Measurements from ENCODE around the gene RTN4RL2. TPM values are rescaled to one million over a fixed set of nuclear protein-coding genes. Genes with fewer than 3 reads are reported as not detected.

Gene RTN4RL2
- total RNA-seq, 1 donor from 2014 or later = 2.0 TPM

DNA sequence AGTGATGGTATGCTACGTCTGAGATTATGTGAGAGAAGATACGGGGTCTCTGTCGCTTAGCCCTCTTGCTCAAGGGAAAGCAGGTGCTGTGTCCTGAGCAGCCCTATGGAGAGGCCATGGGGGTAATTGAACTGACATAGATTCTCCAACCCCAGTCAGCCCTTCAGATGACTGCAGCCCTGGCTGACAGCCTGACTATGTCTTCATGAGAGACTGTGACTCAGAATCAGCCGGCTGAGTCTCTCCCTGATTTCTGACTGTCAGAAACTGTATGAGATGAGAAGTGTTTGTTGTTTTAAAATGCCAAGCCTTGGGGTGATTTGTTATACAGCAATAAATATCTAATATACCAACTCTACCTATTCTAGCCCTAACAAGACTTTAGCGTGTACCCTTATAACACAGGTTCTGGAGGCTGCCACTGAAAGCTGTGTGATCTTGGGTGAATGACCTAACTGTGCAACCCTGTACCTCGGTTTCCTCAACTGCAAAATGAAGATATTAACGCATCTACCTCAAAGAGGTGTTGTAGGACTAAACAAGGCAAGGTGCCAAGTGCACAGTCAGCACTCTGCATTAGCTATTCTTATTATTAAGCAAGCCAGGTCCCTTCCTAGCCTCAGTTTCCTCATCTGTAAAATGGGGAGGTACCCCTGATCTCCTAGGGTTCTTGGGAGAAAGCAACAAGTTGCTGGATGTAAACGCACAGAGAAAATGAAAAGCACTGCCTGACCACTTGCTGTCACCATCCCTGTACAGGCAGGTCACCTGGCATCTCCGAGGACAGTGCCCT, 30.3 kb downstream of the RTN4RL2 start:
- Histone ChIP-seq H3K4me3 (no peak overlapping the region), H3K9me3 (no peaks in the 10 kb centered on the region), H3K36me3 (peaks cover 0 to 15% of the 10 kb centered on the region in 2 donors), H3K27me3 (no peaks in the 10 kb centered on the region), H3K27ac (no peak overlapping the region), H3K4me1 (no peaks in the 10 kb centered on the region)
- TF ChIP-seq POLR2A (IDR thresholded peaks at IDR 0.05) (no peak), CTCF (IDR thresholded peaks at IDR 0.05) (no peak), POLR2AphosphoS5 (IDR thresholded peaks at IDR 0.05; ENCODE audit: insufficient read depth in 1 of 2, low read depth in 1 of 2) (no peak)
- intact Hi-C loops (cut with DNase I) = loop anchor here (5.0 to 10.0 kb wide), 2 partner anchors 37 to 146 kb away; no protein-coding TSS in a partner anchor
- DNase-seq (ENCODE audit: extremely low spot score in 2 of 2) = no peak

DNA sequence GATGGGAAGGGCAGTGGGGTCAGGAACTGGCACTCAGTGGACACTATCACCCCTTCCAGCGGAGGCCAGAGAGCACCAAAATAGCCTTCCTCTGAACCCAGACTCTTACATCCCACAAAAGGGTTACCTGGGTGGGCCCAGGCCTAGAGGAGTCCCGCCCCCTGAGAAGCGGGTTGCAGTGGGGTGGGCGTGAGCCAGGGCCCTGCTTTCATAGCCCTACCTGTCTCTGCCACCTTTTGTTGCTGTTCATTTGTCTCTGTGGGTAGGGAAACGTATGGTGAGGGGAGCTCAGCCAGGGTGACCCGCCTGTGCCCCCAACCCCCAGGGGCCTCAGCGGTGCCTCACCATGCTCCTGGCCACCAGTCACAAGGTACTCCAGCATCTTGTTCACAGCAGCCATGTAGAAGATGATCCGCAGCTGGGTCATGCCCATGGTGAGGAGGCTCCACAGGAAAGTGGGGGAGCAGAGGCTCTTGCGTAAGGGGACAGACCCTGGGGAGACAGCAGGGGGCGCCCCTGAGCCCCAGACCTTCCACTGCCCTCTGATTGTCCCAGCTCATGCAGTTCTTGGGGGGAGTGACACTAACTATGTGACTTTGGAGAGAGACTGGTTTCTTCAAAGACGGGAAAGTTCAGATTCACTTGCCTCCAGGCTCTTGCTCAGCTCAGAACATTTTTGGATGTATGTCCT, 31.2 kb downstream of the RTN4RL2 start:
- no peaks in the 10 kb centered on the region for H3K27me3 ChIP-seq
- no peak for DNase-seq (ENCODE audit: extremely low spot score in 2 of 2)
- no peak overlapping the region for H3K27ac ChIP-seq
- no peaks in the 10 kb centered on the region for H3K9me3 ChIP-seq
- peaks cover 0 to 15% of the 10 kb centered on the region in 2 donors for H3K36me3 ChIP-seq
- H3K4me1 ChIP-seq = no peaks in the 10 kb centered on the region
- intact Hi-C loops (cut with DNase I) = loop anchor here (5.0 to 10.0 kb wide), 2 partner anchors 36 to 147 kb away; no protein-coding TSS in a partner anchor
- TF ChIP-seq POLR2A (IDR thresholded peaks at IDR 0.05) (no peak), CTCF (IDR thresholded peaks at IDR 0.05) (peak in 2 of 3 experiments; percentile 16 to 18)
- no peak overlapping the region for H3K4me3 ChIP-seq

DNA sequence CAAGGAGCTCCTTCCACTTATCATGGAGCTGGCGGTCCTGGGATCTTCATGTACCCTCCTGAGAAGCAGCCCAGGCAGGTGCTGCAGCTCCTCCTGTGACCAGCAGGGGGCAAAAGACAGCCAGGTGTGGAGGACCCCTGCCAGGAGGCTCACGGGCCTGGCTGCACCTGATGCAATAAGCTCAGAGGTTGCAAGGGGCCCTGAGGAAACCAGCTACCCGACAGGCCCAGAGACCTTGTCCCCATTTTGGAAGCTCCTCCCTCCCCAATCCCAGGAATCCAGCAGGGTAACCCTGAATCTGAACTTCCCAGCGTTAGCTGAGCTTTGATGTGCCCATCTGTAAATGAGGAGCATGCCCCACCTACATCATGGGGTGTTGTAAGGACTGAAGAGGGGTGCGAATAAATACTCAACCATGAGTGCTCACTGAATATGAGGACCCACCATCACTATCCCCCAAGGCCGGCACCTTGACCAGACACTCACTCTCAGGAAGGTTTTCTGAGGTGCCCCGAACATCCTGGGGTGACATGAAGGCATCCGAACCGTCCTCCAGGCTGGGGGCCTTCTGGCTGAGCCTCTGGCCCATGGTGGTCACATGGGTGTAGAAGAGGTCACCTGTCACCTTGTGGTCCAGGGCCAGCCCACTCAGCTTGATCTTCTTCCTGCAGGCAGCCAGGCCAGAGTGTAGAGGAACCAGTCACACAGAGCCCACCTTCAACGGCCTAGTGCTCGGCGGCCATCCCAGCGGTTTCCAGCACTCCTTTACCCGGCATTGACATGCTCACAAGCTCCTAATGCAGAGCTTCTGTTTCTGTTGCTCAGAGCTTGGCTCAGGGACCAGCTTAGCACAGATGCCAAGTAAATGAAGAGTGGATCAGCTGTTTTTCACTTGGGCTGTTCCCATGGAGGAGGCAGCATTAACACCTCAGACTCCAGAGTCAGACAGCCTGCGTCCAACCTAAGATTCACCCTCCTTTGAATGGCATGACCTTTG, 33.5 kb downstream of the RTN4RL2 start:
- no peak for DNase-seq (ENCODE audit: extremely low spot score in 2 of 2)
- Histone ChIP-seq H3K27me3 (no peaks in the 10 kb centered on the region), H3K4me3 (no peak overlapping the region), H3K9me3 (no peaks in the 10 kb centered on the region), H3K4me1 (peaks cover 6% of the 10 kb centered on the region), H3K27ac (no peak overlapping the region), H3K36me3 (peaks cover 0 to 8% of the 10 kb centered on the region in 2 donors)
- intact Hi-C loops (cut with DNase I) = loop anchor here (5.0 to 10.0 kb wide), 2 partner anchors 33 to 149 kb away; no protein-coding TSS in a partner anchor
- TF ChIP-seq CTCF (IDR thresholded peaks at IDR 0.05) = peak; percentile 54 to 80 (median 70)
- TF ChIP-seq POLR2AphosphoS5 (IDR thresholded peaks at IDR 0.05; ENCODE audit: insufficient read depth in 1 of 2, low read depth in 1 of 2) = no peak

DNA sequence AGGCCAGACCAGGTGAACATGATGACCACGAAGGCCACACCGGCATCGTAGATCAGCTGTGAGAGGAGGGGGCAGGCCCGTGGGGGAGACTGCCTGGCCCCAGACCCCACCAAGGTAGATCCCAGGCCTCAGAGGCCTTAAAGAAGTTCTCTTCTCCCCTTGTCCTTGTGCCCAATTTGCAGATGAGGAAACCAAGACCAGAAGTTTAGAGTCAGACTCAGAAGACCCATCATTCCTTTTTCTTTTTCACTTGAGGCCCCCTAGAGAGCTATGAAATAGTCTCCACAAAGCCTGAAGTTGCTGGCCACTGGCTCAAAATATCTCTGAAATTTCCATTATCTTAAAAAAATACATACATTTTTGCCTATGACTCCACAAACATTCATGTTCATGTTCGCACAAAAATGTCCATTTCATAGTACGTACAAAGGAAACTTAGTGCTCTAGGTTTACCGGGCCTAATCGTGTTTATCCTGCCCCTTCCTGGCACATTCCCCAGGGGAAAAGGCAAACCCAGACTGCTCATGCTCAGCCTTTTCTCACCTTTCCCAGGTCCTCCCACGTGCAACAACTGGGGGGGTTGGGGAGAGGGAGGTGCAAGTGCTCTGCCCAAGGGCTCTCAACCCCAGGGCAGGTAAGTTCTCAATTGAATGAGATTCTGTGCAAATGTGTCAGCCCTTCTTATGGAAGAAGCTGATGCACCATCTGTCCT, 35.9 kb downstream of the RTN4RL2 start:
- H3K4me1 ChIP-seq = peaks cover 25% of the 10 kb centered on the region
- no peaks in the 10 kb centered on the region for H3K9me3 ChIP-seq
- no peak overlapping the region for H3K27ac ChIP-seq
- intact Hi-C loops (cut with DNase I) = loop anchor here (10.0 kb wide), 1 partner anchor 151 kb away; no protein-coding TSS in a partner anchor
- H3K36me3 ChIP-seq = peaks cover 0 to 8% of the 10 kb centered on the region in 2 donors
- H3K4me3 ChIP-seq = no peak overlapping the region
- no peak for DNase-seq (ENCODE audit: extremely low spot score in 2 of 2)
- H3K27me3 ChIP-seq = no peaks in the 10 kb centered on the region
- TF ChIP-seq POLR2A (IDR thresholded peaks at IDR 0.05) = no peak
- TF ChIP-seq POLR2AphosphoS5 (IDR thresholded peaks at IDR 0.05; ENCODE audit: insufficient read depth in 1 of 2, low read depth in 1 of 2) = no peak
- TF ChIP-seq CTCF (IDR thresholded peaks at IDR 0.05) = no peak
